Measurements from ENCODE around the gene GABBR2. TPM values are rescaled to one million over a fixed set of nuclear protein-coding genes. Genes with fewer than 3 reads are reported as not detected.

Gene GABBR2
- total and polyA plus RNA-seq, 2 of the 8 experiments (the other 6 are each of a cell fraction or from before 2014, with no cell fraction given), result 0.50 to 1.2 TPM

DNA sequence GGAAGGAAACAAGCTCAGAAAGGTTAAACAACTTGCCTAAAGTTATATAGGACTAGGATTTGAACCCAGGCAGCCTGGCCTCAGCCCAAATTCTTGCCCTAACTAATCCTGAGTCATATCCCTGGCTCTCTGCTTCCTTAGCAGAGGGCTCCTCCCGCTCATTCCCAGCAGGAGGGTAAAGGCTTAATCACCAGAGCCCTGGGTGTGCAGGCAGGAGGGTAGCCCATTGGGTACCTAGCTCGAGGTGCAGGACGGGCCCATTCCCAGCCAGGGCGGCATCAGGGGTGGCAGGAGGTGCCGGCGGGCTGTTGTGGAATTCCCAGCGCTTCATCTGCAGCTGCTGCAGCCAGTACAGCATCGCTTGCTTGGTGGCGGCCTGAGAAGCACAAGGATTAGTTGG, 457.2 kb downstream of the GABBR2 start:
- Histone ChIP-seq H4K20me1 (replicated peaks in 1 of 2; ENCODE audit: control insufficient read depth in 1 of 2, insufficient read depth in 2 of 2, low read length in 2 of 2) (peaks cover 0 to 6% of the 10 kb centered on the region in 2 experiments), H3K9me3 (ENCODE audit: insufficient read depth in 2 of 2, low read depth in 1 of 2, low read length in 1 of 2) (no peaks in the 10 kb centered on the region), H3K14ac (ENCODE audit: insufficient read length) (no peak overlapping the region), H2BK20ac (ENCODE audit: low read length) (no peak overlapping the region), H3K23me2 (ENCODE audit: low read depth, low read length) (peaks cover 13% of the 10 kb centered on the region; the same call in 1 of the 2 replicates), H3K79me1 (ENCODE audit: low read depth, low read length) (peaks cover 6% of the 10 kb centered on the region; the same call in 1 of the 2 replicates), H3K56ac (replicated peaks; ENCODE audit: insufficient read length, low read depth, low read length) (no peak overlapping the region), H2BK15ac (ENCODE audit: low read length) (no peak overlapping the region), H3K4me1 (replicated peaks in 1 of 4; ENCODE audit: control insufficient read depth in 3 of 4, insufficient read depth in 4 of 4, low read length in 3 of 4) (peaks cover 0 to 3% (median under 1%) of the 10 kb centered on the region in 4 experiments; a peak in 4 of 7 replicates), H3K18ac (ENCODE audit: extremely low read depth, low read length) (no peak overlapping the region), H2BK5ac (ENCODE audit: low read depth, low read length) (peak overlapping the region; percentile 44; the same call in 1 of the 2 replicates), H3K27me3 (replicated peaks in 1 of 4; ENCODE audit: control insufficient read depth in 3 of 4, extremely low read depth in 1 of 4, insufficient read depth in 3 of 4, low read length in 3 of 4) (no peaks in the 10 kb centered on the region), H4K5ac (ENCODE audit: insufficient read length, low read depth, low read length) (no peak overlapping the region), H3K36me3 (ENCODE audit: control insufficient read depth in 2 of 4, insufficient read depth in 4 of 4, low read length in 3 of 4) (no peaks in the 10 kb centered on the region; a peak in 1 of 8 replicates), H2BK12ac (ENCODE audit: low read depth, low read length) (no peak overlapping the region), H3K4me2 (ENCODE audit: insufficient read depth in 1 of 2, low read depth in 2 of 2, low read length in 2 of 2) (no peak overlapping the region; a peak in 1 of 4 replicates), H3K27ac (ENCODE audit: low read depth, low read length) (no peak overlapping the region), H2AK5ac (ENCODE audit: low read depth, low read length) (0 out of 2 replicates have a peak overlapping the region, but pooled peaks have one; percentile 13), H3K79me2 (ENCODE audit: control insufficient read depth in 1 of 2, insufficient read depth in 2 of 2, low read length in 2 of 2) (peaks cover 0 to 8% of the 10 kb centered on the region in 2 experiments; a peak in 2 of 4 replicates), H2AFZ (ENCODE audit: low read length) (no peak overlapping the region), H4K8ac (ENCODE audit: extremely low read depth, insufficient read depth, low read length) (peak overlapping the region; percentile 53; the same call in 1 of the 2 replicates), H3K4ac (replicated peaks; ENCODE audit: insufficient read length, low read depth, low read length) (no peak overlapping the region), H3K23ac (ENCODE audit: insufficient read length) (no peak overlapping the region), H2BK120ac (replicated peaks; ENCODE audit: low read depth, low read length) (no peak overlapping the region), H3K4me3 (ENCODE audit: extremely low read depth in 1 of 4, insufficient read depth in 2 of 4, low read depth in 3 of 4, low read length in 4 of 4) (no peak overlapping the region), H4K91ac (replicated peaks; ENCODE audit: insufficient read length, low read length) (peak overlapping the region; percentile 20), H3K9ac (replicated peaks in 1 of 4; ENCODE audit: extremely low read depth in 1 of 4, low read depth in 3 of 4, low read length in 3 of 4) (no peak overlapping the region)
- TF ChIP-seq PHF8 (conservative IDR thresholded peaks at IDR 0.05; ENCODE audit: low read depth, low read length) (no peak), RAD21 (IDR thresholded peaks at IDR 0.05 in 1 of 2, conservative IDR thresholded peaks at IDR 0.05 in 1 of 2; ENCODE audit: low read depth in 2 of 2, low read length in 2 of 2) (no peak)
- TF ChIP-seq, protein P1, sequence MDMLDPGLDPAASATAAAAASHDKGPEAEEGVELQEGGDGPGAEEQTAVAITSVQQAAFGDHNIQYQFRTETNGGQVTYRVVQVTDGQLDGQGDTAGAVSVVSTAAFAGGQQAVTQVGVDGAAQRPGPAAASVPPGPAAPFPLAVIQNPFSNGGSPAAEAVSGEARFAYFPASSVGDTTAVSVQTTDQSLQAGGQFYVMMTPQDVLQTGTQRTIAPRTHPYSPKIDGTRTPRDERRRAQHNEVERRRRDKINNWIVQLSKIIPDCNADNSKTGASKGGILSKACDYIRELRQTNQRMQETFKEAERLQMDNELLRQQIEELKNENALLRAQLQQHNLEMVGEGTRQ (IDR thresholded peaks at IDR 0.05; ENCODE audit: low read length), result no peak
- 85% methylated on average over 9 of the region's 9 CpGs; no CpG with 5 or more reads in 1 of the 2 experiments for WGBS, 2 experiments (ENCODE audit: extremely low coverage in 1 of 2, insufficient coverage in 1 of 2, insufficient read length in 1 of 2, insufficient replicate concordance in 2 of 2, low coverage in 1 of 2, low lambda C conversion rate in 2 of 2, missing lambda C conversion rate in 1 of 2)
- DNase-seq (ENCODE audit: low read depth in 1 of 2, low spot score in 2 of 2) (no peak), FAIRE-seq (no peak)
- ChIA-PET CTCF (ENCODE audit: partially characterized antibody) (interaction anchor here (0.7 to 1.4 kb wide), 4 partner anchors 10 to 193 kb away, joined by 3 to 5 read pairs (median 3); no protein-coding TSS in a partner anchor), POLR2A (ENCODE audit: partially characterized antibody) (interaction anchor here (0.6 kb wide), 1 partner anchor 9 kb away, joined by 4 read pairs; no protein-coding TSS in a partner anchor)

Measured in H1 (cell line).